IMR-90 (cell line): ENCODE measurements around the gene NPEPPS. TPM values are rescaled to one million over a fixed set of nuclear protein-coding genes. Genes with fewer than 3 reads are reported as not detected.

Experiments
- ATAC-seq: fragments of 200-7000 bp; cut with Tn5 transposase; 2 replicates; pipeline ENCODE4 v1.9.1; 2020; ENCODE audit warnings: low read depth, mild to moderate bottlenecking, moderate library complexity
- BruUV-seq: library from RNA; stranded (reverse); fragments of 400-500 nt; replicated peaks from 2 replicates; lab custom pipeline; 2021; lab: Mats Ljungman, UMichigan
- CTCF ChIA-PET: fragments of 300-600 bp; formaldehyde crosslinking; extraction: SDS; loops from one replicate; lab custom pipeline; 2021; ENCODE audit warnings: antibody characterized with exemption; lab: Yijun Ruan, JAX
- POLR2A ChIA-PET: fragments of 300-600 bp; sonication (Branson Sonifier 250); formaldehyde crosslinking; loops from one replicate; lab custom pipeline; 2022; ENCODE audit warnings: antibody characterized with exemption; ENCODE audit not compliant: unreplicated experiment; lab: Charles Lee
- DNase-seq: peaks from one replicate; pipeline ENCODE4 v3.0.0; 2013
- H2AFZ ChIP-seq: replicated peaks from 2 replicates; pipeline ENCODE3; 2013; ENCODE audit warnings: low read length, mild to moderate bottlenecking; ENCODE audit not compliant: poor library complexity
- H2AK5ac ChIP-seq: 2 replicates; pipeline ENCODE4 v1.6.1; 2013; ENCODE audit warnings: low read depth, low read length, inconsistent platforms
- H2AK9ac ChIP-seq: replicated peaks from 2 replicates; pipeline ENCODE3; 2013; ENCODE audit warnings: mild to moderate bottlenecking, low read depth, low read length, moderate library complexity; ENCODE audit not compliant: poor library complexity
- H2BK120ac ChIP-seq: 2 replicates; pipeline ENCODE4 v1.6.1; 2013; ENCODE audit warnings: low read depth, low read length, inconsistent platforms
- H2BK15ac ChIP-seq: 3 replicates; pipeline ENCODE4 v1.6.1; 2013; ENCODE audit warnings: low read depth, low read length, inconsistent platforms
- H2BK20ac ChIP-seq: 2 replicates; pipeline ENCODE4 v1.6.1; 2013; ENCODE audit warnings: low read depth, mild to moderate bottlenecking, inconsistent platforms, low read length, moderate library complexity
- H2BK5ac ChIP-seq: 2 replicates; pipeline ENCODE4 v1.6.1; 2013; ENCODE audit warnings: mild to moderate bottlenecking, low read depth, low read length, inconsistent platforms; ENCODE audit not compliant: poor library complexity, severe bottlenecking
- H3K14ac ChIP-seq: replicated peaks from 2 replicates; pipeline ENCODE4 v1.6.1; 2013; ENCODE audit warnings: low read depth, low read length, inconsistent platforms
- H3K18ac ChIP-seq: 2 replicates; pipeline ENCODE4 v1.6.1; 2013; ENCODE audit warnings: low read depth, low read length, control low read depth
- H3K23ac ChIP-seq: 2 replicates; pipeline ENCODE4 v1.6.1; 2013; ENCODE audit warnings: low read depth, low read length, inconsistent platforms
- H3K27ac ChIP-seq: 2 replicates; pipeline ENCODE4 v1.5.1; 2013; ENCODE audit warnings: mild to moderate bottlenecking, control low read depth, low read length; ENCODE audit not compliant: insufficient read depth
- H3K27me3 ChIP-seq: 2 replicates; pipeline ENCODE4 v1.6.1; 2013; ENCODE audit warnings: low read length; ENCODE audit not compliant: control insufficient read depth, insufficient read depth
- H3K36me3 ChIP-seq: 2 replicates; pipeline ENCODE4 v1.6.1; 2013; ENCODE audit warnings: low read length, mixed read lengths; ENCODE audit not compliant: control insufficient read depth, insufficient read depth
- H3K4ac ChIP-seq: 2 replicates; pipeline ENCODE4 v1.6.1; 2013; ENCODE audit warnings: low read depth, low read length, inconsistent platforms
- H3K4me1 ChIP-seq: 2 replicates; pipeline ENCODE4 v1.6.1; 2013; ENCODE audit warnings: low read length, mixed read lengths; ENCODE audit not compliant: control insufficient read depth, insufficient read depth
- H3K4me2 ChIP-seq: 2 replicates; pipeline ENCODE4 v1.6.1; 2013; ENCODE audit warnings: low read depth, mild to moderate bottlenecking, control low read depth, low read length, moderate library complexity
- H3K4me3 ChIP-seq: 2 replicates; pipeline ENCODE4 v1.5.1; 2013; ENCODE audit warnings: low read depth, mild to moderate bottlenecking, control low read depth, low read length, moderate library complexity; ENCODE audit not compliant: insufficient read depth
- H3K56ac ChIP-seq: 2 replicates; pipeline ENCODE4 v1.6.1; 2013; ENCODE audit warnings: low read length, inconsistent platforms; ENCODE audit not compliant: insufficient read depth; ENCODE audit errors: extremely low read depth
- H3K79me1 ChIP-seq, 2 experiments: 2 replicates each; pipeline ENCODE4 v1.6.1; 2013; ENCODE audit warnings: low read length in 2 of 2, inconsistent platforms in 1 of 2, low read depth in 1 of 2
- H3K9ac ChIP-seq: 2 replicates; pipeline ENCODE4 v1.6.1; 2013; ENCODE audit warnings: low read depth, low read length, control low read depth
- H3K9me1 ChIP-seq: 2 replicates; pipeline ENCODE4 v1.6.1; 2013; ENCODE audit warnings: low read length, inconsistent platforms; ENCODE audit not compliant: insufficient read depth
- H3K9me3 ChIP-seq: 2 replicates; pipeline ENCODE4 v1.6.1; 2013; ENCODE audit warnings: low read length; ENCODE audit not compliant: control insufficient read depth, insufficient read depth
- H4K20me1 ChIP-seq: 2 replicates; pipeline ENCODE4 v1.6.1; 2013; ENCODE audit warnings: low read length, inconsistent platforms; ENCODE audit not compliant: insufficient read depth
- H4K5ac ChIP-seq: 2 replicates; pipeline ENCODE4 v1.6.1; 2013; ENCODE audit warnings: mild to moderate bottlenecking, low read depth, low read length, control low read depth
- H4K8ac ChIP-seq, 2 experiments: 2 replicates each; pipeline ENCODE4 v1.6.1; 2013; ENCODE audit warnings: low read depth in 2 of 2, low read length in 2 of 2, control low read depth in 1 of 2, inconsistent platforms in 1 of 2
- H4K91ac ChIP-seq: 2 replicates; pipeline ENCODE4 v1.6.1; 2013; ENCODE audit warnings: low read depth, low read length, inconsistent platforms; ENCODE audit not compliant: insufficient read depth
- CEBPB ChIP-seq: IDR thresholded peaks from 2 replicates; pipeline ENCODE4 v1.6.1; 2012; ENCODE audit warnings: low read depth, low read length, improper control_type of control experiment
- CTCF ChIP-seq: conservative IDR thresholded peaks from 2 replicates; pipeline ENCODE4 v1.5.1; 2012; ENCODE audit warnings: mild to moderate bottlenecking, low read depth, low read length, improper control_type of control experiment
- FOS ChIP-seq: fragments of 150-350 bp; IDR thresholded peaks from 2 replicates; pipeline ENCODE4 v1.6.1; 2016; ENCODE audit warnings: low read depth, low read length
- MAZ ChIP-seq: IDR thresholded peaks from 2 replicates; pipeline ENCODE4 v1.6.1; 2012; ENCODE audit warnings: low read depth, mild to moderate bottlenecking, low read length, improper control_type of control experiment, moderate library complexity, borderline replicate concordance
- MXI1 ChIP-seq: IDR thresholded peaks from 2 replicates; pipeline ENCODE4 v1.6.1; 2012; ENCODE audit warnings: low read depth, mild to moderate bottlenecking, low read length, moderate library complexity, borderline replicate concordance
- POLR2A ChIP-seq: IDR thresholded peaks from 2 replicates; pipeline ENCODE4 v1.6.1; 2012; ENCODE audit warnings: mild to moderate bottlenecking, low read depth, low read length
- RFX5 ChIP-seq: IDR thresholded peaks from 2 replicates; pipeline ENCODE4 v1.8.0; 2012; ENCODE audit warnings: low read depth, mild to moderate bottlenecking, low read length, moderate library complexity
- SMC3 ChIP-seq: fragments of 150-350 bp; IDR thresholded peaks from 2 replicates; pipeline ENCODE4 v1.6.1; 2016; ENCODE audit warnings: low read depth, mild to moderate bottlenecking, antibody characterized with exemption, low read length, moderate library complexity
- USF2 ChIP-seq: fragments of 150-350 bp; IDR thresholded peaks from 2 replicates; pipeline ENCODE4 v1.6.1; 2017; ENCODE audit warnings: mild to moderate bottlenecking, antibody characterized with exemption, low read length, low read depth
- WGBS, 2 experiments: methylation state at CpG; one replicate each; pipeline versions ENCODE4 v1.1.5 to v1.1.7; 2013; ENCODE audit warnings: missing lambda C conversion rate in 2 of 2; ENCODE audit not compliant: insufficient read length in 1 of 2; ENCODE audit errors: extremely low coverage in 2 of 2; 5-methylcytosine and 5-hydroxymethylcytosine counted together
- dilution Hi-C: fragments of 300-500 bp; cut with HindIII; formaldehyde crosslinking; loops from one replicate; pipeline ENCODE4 v1.14.3; 2018; ENCODE audit warnings: low sequenced_read_pairs; ENCODE audit not compliant: unreplicated experiment
- in situ Hi-C: fragments of 300-500 bp; cut with MboI; formaldehyde crosslinking; loops from 3 replicates; pipeline ENCODE4 v1.14.3; 2019; ENCODE audit warnings: low sequenced_read_pairs, inconsistent platforms, mixed read lengths
- intact Hi-C: fragments of 100-400 bp; cut with micrococcal nuclease; formaldehyde crosslinking; loops from 2 replicates; pipeline ENCODE4 v1.10.0; 2022
- polyA plus RNA-seq, 3 experiments: library from polyadenylated mRNA; depleted of rRNA; stranded (reverse); fragments of >200 nt; gene quantifications; 2 replicates each; pipeline ENCODE4 v1.2.3, GENCODE V29; 2012; ENCODE audit warnings: low replicate concordance in 1 of 3
- total RNA-seq: library from RNA; depleted of rRNA; stranded (reverse); fragments of >200 nt; gene quantifications from 2 replicates; pipeline ENCODE4 v1.2.3, GENCODE V29; 2012

NPEPPS gene
- total and polyA plus RNA-seq, 2 of the 4 experiments (the other 2 are of a cell fraction): 54.1 to 64.6 TPM

- Histone ChIP-seq H3K56ac (peak within 1 kb of the TSS; percentile 94), H3K4me1 (0 out of 2 replicates have a peak, but pooled peaks cover 3% of the 10 kb centered on the region), H4K8ac (peak within 1 kb of the TSS; percentile 86 to 92), H3K9me3 (no peaks in the 10 kb centered on the region), H2BK5ac (peak within 1 kb of the TSS; percentile 91), H2BK20ac (peak within 1 kb of the TSS; percentile 15; the same call in 1 of the 2 replicates), H3K9ac (peak within 1 kb of the TSS; percentile 99), H3K27ac (peak within 1 kb of the TSS; percentile 99), H3K79me1 (peaks cover 5 to 47% of the 10 kb centered on the region in 2 experiments), H3K9me1 (peaks cover 4% of the 10 kb centered on the region; the same call in 1 of the 2 replicates), H4K91ac (peak within 1 kb of the TSS; percentile 93), H3K23ac (peak within 1 kb of the TSS; percentile 92), H3K36me3 (peaks cover 13% of the 10 kb centered on the region), H3K18ac (peak within 1 kb of the TSS; percentile 54), H4K20me1 (peaks cover 27% of the 10 kb centered on the region), H2BK15ac (peak within 1 kb of the TSS; percentile 17; the same call in 1 of the 3 replicates), H3K4me2 (peak within 1 kb of the TSS; percentile 93), H3K4ac (peak within 1 kb of the TSS; percentile 94), H3K27me3 (no peaks in the 10 kb centered on the region), H2AK9ac (peak within 1 kb of the TSS; percentile 99), H2BK120ac (peak within 1 kb of the TSS; percentile 61), H3K4me3 (peak within 1 kb of the TSS; percentile 93), H3K14ac (peak within 1 kb of the TSS; percentile 94), H2AK5ac (peak within 1 kb of the TSS; percentile 93), H4K5ac (peak within 1 kb of the TSS; percentile 87), H2AFZ (peak within 1 kb of the TSS; percentile 85)
- BruUV-seq: no TSS peak
- ChIA-PET CTCF (interaction anchor here (0.6 kb wide), 1 partner anchor 151 kb away, joined by 3 read pairs; no protein-coding TSS in a partner anchor), POLR2A (interaction anchor here (0.9 kb wide), 1 partner anchor 31 kb away, joined by 3 read pairs; no protein-coding TSS in a partner anchor)
- ATAC-seq (peak; percentile 86), DNase-seq (peak; percentile 100)
- dilution Hi-C loops: no loop called here
- in situ Hi-C loops: no loop called here
- 1% methylated on average over 32 of the region's 74 CpGs; no CpG with 5 or more reads in 1 of the 2 experiments for WGBS, 2 experiments
- TF ChIP-seq USF2 (peak; percentile 64), POLR2A (peak; percentile 57), MXI1 (peak; percentile 88; the same call in 1 of the 2 replicates), FOS (peak; percentile 77; the same call in 1 of the 2 replicates), CTCF (no peak), MAZ (peak; percentile 100), RFX5 (0 out of 2 replicates have a peak, but pooled peaks have one; percentile 15), CEBPB (peak; percentile 80), SMC3 (no peak)
- intact Hi-C loops: loop anchor here (2.0 kb wide), 1 partner anchor 27 kb away; no protein-coding TSS in a partner anchor
Measured at GRCh38 chr17:47649153-47649971, 118.5 kb downstream of the NPEPPS start, which contains the start of gene KPNB1. Gene KPNB1 (plus strand): TSS chr17:47649919. CDS start chr17:47650245, 326 bp downstream.
